K562 (cell line): Measurements from ENCODE around the gene VEGFC. TPM values are rescaled to one million over a fixed set of nuclear protein-coding genes. Genes with fewer than 3 reads are reported as not detected.

Experiments
- ATAC-seq: fragments of 200-7000 bp; cut with Tn5 transposase; 3 replicates; pipeline ENCODE4 v1.9.1; 2020; ENCODE audit warnings: moderate library complexity
- BruUV-seq: library from RNA; stranded (reverse); fragments of 400-500 nt; replicated peaks from 2 replicates; lab custom pipeline; 2021; lab: Mats Ljungman, UMichigan
- CTCF ChIA-PET: fragments of 300-600 bp; formaldehyde crosslinking; extraction: SDS; loops from one replicate; lab custom pipeline; 2021; ENCODE audit warnings: low intra/inter-chr PET ratio; lab: Yijun Ruan, JAX
- POLR2A ChIA-PET: fragments of 300-600, 350-650 bp; sonication (Branson Sonifier 250); formaldehyde crosslinking; extraction: SDS; loops from one replicate; lab custom pipeline; 2021; ENCODE audit warnings: antibody characterized with exemption, inconsistent platforms; lab: Yijun Ruan, JAX
- DNase-seq, 4 experiments: peaks; one replicate each; pipeline versions ENCODE4 v3.0.0 to v3.0.0-alpha.2; 2011 to 2018; ENCODE audit warnings: low spot score in 3 of 4, mixed read lengths in 3 of 4; ENCODE audit errors: extremely low read depth in 1 of 4
- FAIRE-seq: peaks from 2 replicates; lab custom pipeline; 2011; peaks lifted over from hg19 to GRCh38; lab: Jason Lieb, UNC
- H2AFZ ChIP-seq: 2 replicates; pipeline ENCODE4 v1.6.0; 2011; ENCODE audit warnings: low read depth, low read length, control low read depth, inconsistent platforms
- H3K27ac ChIP-seq: fragments of 200-600 bp; 3 replicates; pipeline ENCODE4 v1.8.0; 2011; ENCODE audit warnings: low read depth, mild to moderate bottlenecking, control low read depth, inconsistent platforms, low read length, moderate library complexity, mixed read lengths; ENCODE audit errors: extremely low read depth
- H3K27me3 ChIP-seq, 2 experiments: fragments of 300-600 bp in 1 of 2; 2 replicates in 1 of 2; 3 replicates in 1 of 2; pipeline versions ENCODE4 v1.6.0 to v1.8.0; 2011; ENCODE audit warnings: inconsistent platforms in 2 of 2, low read length in 2 of 2, mild to moderate bottlenecking in 1 of 2, mixed read lengths in 1 of 2, moderate library complexity in 1 of 2; ENCODE audit not compliant: control insufficient read depth in 2 of 2, insufficient read depth in 2 of 2
- H3K36me3 ChIP-seq: fragments of 300-600 bp; 3 replicates; pipeline ENCODE4 v1.8.0; 2011; ENCODE audit warnings: mild to moderate bottlenecking, low read length, inconsistent platforms; ENCODE audit not compliant: control insufficient read depth, insufficient read depth
- H3K4me1 ChIP-seq, 2 experiments: fragments of 200-600 bp in 1 of 2; replicated peaks in 1 of 2; 2 replicates in 1 of 2; 3 replicates in 1 of 2; pipeline versions ENCODE4 v1.5.1 to v1.8.0; 2011; ENCODE audit warnings: inconsistent platforms in 2 of 2, low read length in 2 of 2, mild to moderate bottlenecking in 1 of 2, mixed read lengths in 1 of 2, moderate library complexity in 1 of 2; ENCODE audit not compliant: control insufficient read depth in 2 of 2, insufficient read depth in 2 of 2
- H3K4me2 ChIP-seq: 2 replicates; pipeline ENCODE4 v1.6.1; 2011; ENCODE audit warnings: low read length, control low read depth, inconsistent platforms, mixed read lengths; ENCODE audit not compliant: insufficient read depth
- H3K4me3 ChIP-seq: fragments of 200-600 bp; sonication (generic), shearing (Covaris generic); 2 replicates; pipeline ENCODE4 v1.5.1; 2016; ENCODE audit warnings: control low read depth, inconsistent platforms
- H3K79me2 ChIP-seq: fragments of 200-600 bp; 3 replicates; pipeline ENCODE4 v1.8.0; 2011; ENCODE audit warnings: low read length, inconsistent platforms; ENCODE audit not compliant: control insufficient read depth, insufficient read depth
- H3K9ac ChIP-seq, 2 experiments: 2 replicates each; pipeline versions ENCODE4 v1.6.0 to v1.6.1; 2011; ENCODE audit warnings: low read depth in 2 of 2, low read length in 2 of 2, control low read depth in 1 of 2, inconsistent platforms in 1 of 2, mild to moderate bottlenecking in 1 of 2, mixed read lengths in 1 of 2; ENCODE audit not compliant: insufficient read depth in 1 of 2
- H3K9me1 ChIP-seq: one replicate; pipeline ENCODE4 v1.6.0; 2011; ENCODE audit warnings: inconsistent platforms, mild to moderate bottlenecking, low read length, moderate library complexity; ENCODE audit not compliant: control insufficient read depth, insufficient read depth
- H3K9me3 ChIP-seq: replicated peaks from 2 replicates; pipeline ENCODE4 v1.5.1; 2011; ENCODE audit warnings: low read depth, low read length, inconsistent platforms; ENCODE audit not compliant: control insufficient read depth, insufficient read depth
- H4K20me1 ChIP-seq: replicated peaks from 2 replicates; pipeline ENCODE4 v1.6.1; 2011; ENCODE audit warnings: low read length, inconsistent platforms, mixed read lengths; ENCODE audit not compliant: control insufficient read depth, insufficient read depth
- BACH1 ChIP-seq: fragments of 200-800 bp; sonication (Bioruptor generic); IDR thresholded peaks from 2 replicates; pipeline ENCODE4 v1.6.1; 2016; ENCODE audit warnings: missing genetic modification characterization, missing compliant biosample characterization
- GATAD2A ChIP-seq: fragments of 450-650 bp; IDR thresholded peaks from 2 replicates; pipeline ENCODE4 v1.6.1; 2017
- NCOR1 ChIP-seq: fragments of 450-650 bp; IDR thresholded peaks from 2 replicates; pipeline ENCODE4 v1.6.1; 2016; ENCODE audit warnings: mild to moderate bottlenecking, moderate library complexity
- SP1 ChIP-seq: sonication (generic); formaldehyde crosslinking; IDR thresholded peaks from 2 replicates; pipeline ENCODE4 v1.8.1; 2022; ENCODE audit warnings: mild to moderate bottlenecking, missing genetic modification reagents
- TCF7L2 ChIP-seq: fragments of 150-350 bp; IDR thresholded peaks from 2 replicates; pipeline ENCODE4 v1.6.1; 2016; ENCODE audit warnings: low read depth, mild to moderate bottlenecking, low read length, moderate library complexity
- ZC3H8 ChIP-seq: fragments of 450-650 bp; IDR thresholded peaks from 2 replicates; pipeline ENCODE4 v1.6.1; 2017
- ZFP30 ChIP-seq: fragments of 250-450 bp; sonication (Bioruptor Pico); IDR thresholded peaks from 2 replicates; pipeline ENCODE4 v1.8.0; 2022; ENCODE audit warnings: moderate library complexity, mild to moderate bottlenecking, inconsistent platforms, borderline replicate concordance
- ZNF165 ChIP-seq: fragments of 250-450 bp; sonication (Bioruptor Pico); IDR thresholded peaks from 2 replicates; pipeline ENCODE4 v1.4.0; 2020; ENCODE audit warnings: borderline replicate concordance
- ZNF253 ChIP-seq: fragments of 250-450 bp; sonication (Bioruptor Pico); conservative IDR thresholded peaks from 2 replicates; pipeline ENCODE4 v1.6.1; 2021; ENCODE audit warnings: mild to moderate bottlenecking
- ZZZ3 ChIP-seq: fragments of 450-650 bp; IDR thresholded peaks from 2 replicates; pipeline ENCODE4 v1.6.1; 2016; ENCODE audit warnings: antibody characterized with exemption, mild to moderate bottlenecking, moderate library complexity
- WGBS: fragments of 100-300 bp; shearing (Covaris generic); methylation state at CpG from one replicate; pipeline ENCODE4 v1.1.6; 2016; ENCODE audit warnings: low coverage, mixed read lengths; ENCODE audit not compliant: insufficient coverage; ENCODE audit errors: missing lambda C conversion rate; 5-methylcytosine and 5-hydroxymethylcytosine counted together
- in situ Hi-C: fragments of 300-500 bp; cut with MboI; formaldehyde crosslinking; loops from 4 replicates; pipeline ENCODE4 v1.15.0; 2018; ENCODE audit warnings: inconsistent platforms, mixed read lengths
- intact Hi-C: fragments of 100-400 bp; cut with micrococcal nuclease; formaldehyde crosslinking; loops from 2 replicates; pipeline ENCODE4 v1.14.2; 2022
- polyA plus RNA-seq, 8 experiments: library from polyadenylated mRNA; depleted of rRNA in 4 of 8; stranded (reverse) in 5 of 8; unstranded in 3 of 8; fragments of >200 nt; fragmentation: Nextera tagmentation in 2 of 8; fragmentation: Illumina TruSeq in 1 of 8; extraction: Ambion mirVana in 2 of 8; extraction: Trizol in 1 of 8; gene quantifications; 2 replicates each; pipeline versions ENCODE4 v1.2.1 to v1.2.3, GENCODE V29; 2011 to 2014; ENCODE audit warnings: inconsistent platforms in 1 of 8, missing spikeins in 1 of 8
- total RNA-seq, 7 experiments: library from RNA; depleted of rRNA in 6 of 7; stranded (reverse); fragments of >200 nt in 6 of 7; fragmentation: Illumina TruSeq in 2 of 7; extraction: Trizol in 2 of 7; gene quantifications; 2 replicates each; pipeline versions ENCODE4 v1.2.1 to v1.2.3, GENCODE V29; 2011 to 2021; ENCODE audit warnings: low replicate concordance in 1 of 7
- TF ChIP-seq, protein P1 (sequence below): fragments of 450-650 bp; IDR thresholded peaks from 2 replicates; pipeline ENCODE4 v1.6.1; 2017; ENCODE audit warnings: antibody characterized with exemption
- TF ChIP-seq, protein P2 (sequence below): sonication (generic); formaldehyde crosslinking; IDR thresholded peaks from 2 replicates; pipeline ENCODE4 v1.8.0; 2022; ENCODE audit warnings: missing genetic modification reagents, mild to moderate bottlenecking, borderline replicate concordance

Gene VEGFC
- total and polyA plus RNA-seq, 9 of the 15 experiments (the other 6 are each of a cell fraction or from before 2014, with no cell fraction given), result not detected

DNA sequence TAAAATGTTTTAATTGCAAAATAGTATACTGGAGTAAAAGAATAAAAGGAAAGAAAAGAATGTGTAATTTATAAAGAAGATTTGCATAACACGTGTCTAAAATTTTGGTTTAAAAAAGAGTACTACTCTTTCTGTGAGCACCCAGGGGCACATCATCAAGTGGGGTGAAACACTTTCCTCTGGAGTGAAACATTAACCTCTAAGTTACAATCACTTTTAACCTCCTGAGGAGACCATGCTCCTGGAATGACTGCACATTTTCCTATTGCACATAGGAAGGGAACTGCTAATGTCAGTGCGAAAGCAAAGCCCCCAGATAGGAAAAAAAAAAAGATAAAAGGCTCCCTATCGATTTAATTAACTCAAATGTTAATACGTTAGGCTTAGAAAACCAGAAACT is 13.3 kb downstream of the VEGFC start:
- in situ Hi-C loops, result no loop called here

More for the DNA sequence above, 13.3 kb downstream of the VEGFC start:
- Histone ChIP-seq H3K79me2 (no peaks in the 10 kb centered on the region), H3K9me3 (no peaks in the 10 kb centered on the region), H2AFZ (no peak overlapping the region), H3K36me3 (no peaks in the 10 kb centered on the region), H3K4me3 (no peak overlapping the region), H3K4me1 (no peaks in the 10 kb centered on the region), H3K27ac (no peak overlapping the region), H3K27me3 (no peaks in the 10 kb centered on the region), H3K4me2 (no peak overlapping the region), H3K9ac (no peak overlapping the region), H3K9me1 (no peaks in the 10 kb centered on the region), H4K20me1 (no peaks in the 10 kb centered on the region)
- DNase-seq (no peak), FAIRE-seq (no peak), ATAC-seq (no peak)
- intact Hi-C loops, result no loop called here
- no peak for TF ChIP-seq NCOR1
- TF ChIP-seq TCF7L2, result no peak
- TF ChIP-seq, protein P1, sequence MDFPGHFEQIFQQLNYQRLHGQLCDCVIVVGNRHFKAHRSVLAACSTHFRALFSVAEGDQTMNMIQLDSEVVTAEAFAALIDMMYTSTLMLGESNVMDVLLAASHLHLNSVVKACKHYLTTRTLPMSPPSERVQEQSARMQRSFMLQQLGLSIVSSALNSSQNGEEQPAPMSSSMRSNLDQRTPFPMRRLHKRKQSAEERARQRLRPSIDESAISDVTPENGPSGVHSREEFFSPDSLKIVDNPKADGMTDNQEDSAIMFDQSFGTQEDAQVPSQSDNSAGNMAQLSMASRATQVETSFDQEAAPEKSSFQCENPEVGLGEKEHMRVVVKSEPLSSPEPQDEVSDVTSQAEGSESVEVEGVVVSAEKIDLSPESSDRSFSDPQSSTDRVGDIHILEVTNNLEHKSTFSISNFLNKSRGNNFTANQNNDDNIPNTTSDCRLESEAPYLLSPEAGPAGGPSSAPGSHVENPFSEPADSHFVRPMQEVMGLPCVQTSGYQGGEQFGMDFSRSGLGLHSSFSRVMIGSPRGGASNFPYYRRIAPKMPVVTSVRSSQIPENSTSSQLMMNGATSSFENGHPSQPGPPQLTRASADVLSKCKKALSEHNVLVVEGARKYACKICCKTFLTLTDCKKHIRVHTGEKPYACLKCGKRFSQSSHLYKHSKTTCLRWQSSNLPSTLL, result no peak
- no peak for TF ChIP-seq BACH1 (tag)
- TF ChIP-seq ZNF165 (CRISPR knock-in tag), result no peak
- TF ChIP-seq SP1 (CRISPR knock-in tag), result no peak
- TF ChIP-seq ZFP30 (CRISPR knock-in tag), result no peak
- TF ChIP-seq GATAD2A, result no peak
- TF ChIP-seq ZC3H8, result no peak
- TF ChIP-seq, protein P2, sequence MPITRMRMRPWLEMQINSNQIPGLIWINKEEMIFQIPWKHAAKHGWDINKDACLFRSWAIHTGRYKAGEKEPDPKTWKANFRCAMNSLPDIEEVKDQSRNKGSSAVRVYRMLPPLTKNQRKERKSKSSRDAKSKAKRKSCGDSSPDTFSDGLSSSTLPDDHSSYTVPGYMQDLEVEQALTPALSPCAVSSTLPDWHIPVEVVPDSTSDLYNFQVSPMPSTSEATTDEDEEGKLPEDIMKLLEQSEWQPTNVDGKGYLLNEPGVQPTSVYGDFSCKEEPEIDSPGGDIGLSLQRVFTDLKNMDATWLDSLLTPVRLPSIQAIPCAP (CRISPR knock-in tag), result no peak
- no peak for TF ChIP-seq ZNF253 (CRISPR knock-in tag)
- no peak for TF ChIP-seq ZZZ3
- no TSS peak for BruUV-seq
- ChIA-PET POLR2A (no interaction called here), CTCF (no interaction called here)
- 0% methylated on average over 4 of the region's 4 CpGs for WGBS
